Mononuclear cell (primary cell): ENCODE results near the gene HAUS7. TPM values are rescaled to one million over a fixed set of nuclear protein-coding genes. Genes with fewer than 3 reads are reported as not detected.

Experiments
- H3K27me3 ChIP-seq: 2 replicates; pipeline ENCODE4 v1.6.0; 2011; ENCODE audit warnings: low read length, control low read depth; ENCODE audit not compliant: insufficient read depth
- H3K4me1 ChIP-seq: 2 replicates; pipeline ENCODE4 v1.5.1; 2011; ENCODE audit warnings: mild to moderate bottlenecking, low read length, control low read depth; ENCODE audit not compliant: insufficient read depth
- H3K4me3 ChIP-seq: 2 replicates; pipeline ENCODE4 v1.5.1; 2011; ENCODE audit warnings: mild to moderate bottlenecking, low read length, moderate library complexity
- H3K9me3 ChIP-seq: 2 replicates; pipeline ENCODE4 v1.5.1; 2011; ENCODE audit warnings: low read depth, mild to moderate bottlenecking, control low read depth, low read length
- total RNA-seq: library from RNA; depleted of rRNA; stranded (reverse); fragments of >200 nt; gene quantifications from one replicate; pipeline ENCODE4 v1.2.3, GENCODE V29; 2012

HAUS7 gene
- total RNA-seq, 1 donor, result 11.8 TPM

DNA sequence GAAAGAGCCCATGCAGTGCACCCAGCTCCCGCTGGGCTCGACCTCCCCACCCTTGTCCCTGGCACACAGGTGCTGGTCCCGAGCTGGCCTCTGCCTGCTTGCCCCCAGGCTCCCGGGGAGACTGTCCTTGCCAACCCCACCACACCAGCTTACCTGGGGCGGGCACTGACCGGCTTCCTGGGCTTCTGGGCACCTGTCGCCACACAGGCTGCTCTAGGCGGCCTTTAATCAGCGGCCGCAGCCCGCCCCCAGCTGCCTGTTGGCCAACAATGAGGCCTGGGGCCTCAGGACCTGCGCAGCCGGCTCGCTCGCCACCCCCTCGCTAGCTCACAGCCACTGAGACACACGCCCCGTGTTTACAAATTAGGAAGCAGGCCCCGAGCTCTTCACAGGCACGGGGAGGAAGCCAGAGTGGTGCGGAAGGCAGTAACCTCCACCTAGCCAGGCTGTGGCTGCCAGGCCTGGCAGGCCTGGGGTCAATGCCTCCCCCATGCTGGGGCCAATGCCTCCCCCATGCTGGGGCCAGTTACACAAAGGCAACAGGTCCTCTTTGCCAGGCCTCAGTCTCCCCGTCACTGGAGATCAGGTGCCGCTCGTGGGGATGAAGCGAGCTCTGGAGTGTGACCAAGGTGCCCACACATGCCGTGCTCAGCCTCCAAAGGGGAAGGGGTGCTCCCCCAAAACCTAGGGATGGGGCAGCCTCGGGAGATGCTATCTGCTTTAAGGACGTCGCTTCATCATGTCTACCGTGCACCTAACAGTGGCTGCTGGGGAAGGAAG, 24.3 kb downstream of the HAUS7 start, which contains the start of gene TREX2:
Gene TREX2 (minus strand): TSS at position 201 of the 780 bp plus-strand sequence. CDS start 626 bp downstream, outside the sequence.
- Histone ChIP-seq H3K27me3 (no peaks in the 10 kb centered on the region), H3K9me3 (no peaks in the 10 kb centered on the region), H3K4me3 (no peak within 1 kb of the TSS), H3K4me1 (no peaks in the 10 kb centered on the region)

DNA sequence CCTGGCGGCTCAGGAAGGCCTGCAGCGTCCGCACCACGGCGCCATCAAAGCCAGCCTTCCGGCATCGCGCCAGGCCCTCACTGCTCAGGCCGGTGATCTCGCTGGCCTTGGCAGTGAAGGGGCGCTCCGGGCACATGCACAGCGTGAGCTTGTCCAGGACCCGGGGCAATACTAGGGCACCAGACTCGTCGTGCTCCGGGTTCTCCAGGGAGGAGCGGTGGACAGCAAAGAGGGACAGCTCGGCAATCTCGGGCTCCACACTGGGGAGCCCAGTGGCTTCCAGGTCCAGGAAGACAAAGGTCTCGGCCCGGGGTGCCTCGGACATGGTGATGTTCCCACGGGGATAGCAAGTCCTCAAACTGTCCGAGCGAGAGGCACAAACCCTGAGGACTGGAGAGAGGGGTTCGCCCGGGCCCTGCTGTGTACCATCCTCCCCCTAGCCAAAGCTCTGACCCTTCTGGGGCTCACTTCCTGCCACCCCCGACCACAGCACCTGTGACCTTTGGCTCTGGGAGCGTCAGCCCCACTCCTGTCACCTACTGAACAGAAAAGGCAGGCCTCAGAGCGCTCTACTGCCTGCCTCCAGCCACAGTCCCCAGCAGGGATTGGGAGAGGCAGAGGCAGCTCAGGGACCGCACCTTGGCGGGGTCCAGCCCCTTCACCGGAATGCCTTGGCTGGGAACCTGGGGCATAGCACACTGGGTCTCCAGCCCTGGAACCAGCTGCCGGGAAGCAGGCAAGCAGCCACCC, 25.1 kb downstream of the HAUS7 start:
- H3K27me3 ChIP-seq, result no peaks in the 10 kb centered on the region
- no peaks in the 10 kb centered on the region for H3K4me1 ChIP-seq
- H3K9me3 ChIP-seq, result no peaks in the 10 kb centered on the region
- H3K4me3 ChIP-seq, result no peak overlapping the region

DNA sequence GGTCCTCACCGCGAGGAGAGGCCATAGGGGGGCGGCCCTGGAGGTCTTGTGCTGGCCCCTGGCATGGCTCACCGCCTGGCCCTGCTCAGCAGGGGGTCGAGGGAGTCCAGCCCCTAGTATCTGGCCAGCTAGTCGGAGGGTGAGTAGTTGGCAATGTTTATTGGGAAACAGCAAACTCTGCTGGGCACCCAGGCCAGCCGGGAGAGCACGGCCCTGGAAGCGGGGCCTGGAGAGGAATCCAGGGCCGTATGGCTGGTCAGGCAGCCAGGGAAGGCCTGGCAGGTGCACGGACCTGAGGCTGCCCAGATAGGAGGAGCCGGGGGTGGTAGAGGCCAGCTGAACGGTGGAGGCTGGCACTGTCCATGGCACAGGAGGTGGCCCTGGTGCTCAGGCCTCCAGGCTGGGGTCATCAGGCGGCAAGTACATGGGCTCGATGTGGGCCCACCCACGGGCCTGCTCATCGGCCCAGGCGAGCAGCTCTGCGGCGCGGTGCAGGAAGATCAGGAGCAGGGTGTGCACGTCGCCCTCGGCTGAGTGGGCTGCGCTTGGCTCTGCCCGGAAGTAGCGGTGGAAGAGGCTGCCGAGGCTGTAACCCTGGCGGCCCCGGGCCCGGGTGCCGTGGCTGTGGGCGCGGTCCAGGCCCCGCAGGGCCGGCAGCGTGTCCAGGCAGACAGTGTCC, 25.9 kb downstream of the HAUS7 start:
- Histone ChIP-seq H3K9me3 (no peaks in the 10 kb centered on the region), H3K4me3 (no peak overlapping the region), H3K27me3 (no peaks in the 10 kb centered on the region), H3K4me1 (no peaks in the 10 kb centered on the region)

DNA sequence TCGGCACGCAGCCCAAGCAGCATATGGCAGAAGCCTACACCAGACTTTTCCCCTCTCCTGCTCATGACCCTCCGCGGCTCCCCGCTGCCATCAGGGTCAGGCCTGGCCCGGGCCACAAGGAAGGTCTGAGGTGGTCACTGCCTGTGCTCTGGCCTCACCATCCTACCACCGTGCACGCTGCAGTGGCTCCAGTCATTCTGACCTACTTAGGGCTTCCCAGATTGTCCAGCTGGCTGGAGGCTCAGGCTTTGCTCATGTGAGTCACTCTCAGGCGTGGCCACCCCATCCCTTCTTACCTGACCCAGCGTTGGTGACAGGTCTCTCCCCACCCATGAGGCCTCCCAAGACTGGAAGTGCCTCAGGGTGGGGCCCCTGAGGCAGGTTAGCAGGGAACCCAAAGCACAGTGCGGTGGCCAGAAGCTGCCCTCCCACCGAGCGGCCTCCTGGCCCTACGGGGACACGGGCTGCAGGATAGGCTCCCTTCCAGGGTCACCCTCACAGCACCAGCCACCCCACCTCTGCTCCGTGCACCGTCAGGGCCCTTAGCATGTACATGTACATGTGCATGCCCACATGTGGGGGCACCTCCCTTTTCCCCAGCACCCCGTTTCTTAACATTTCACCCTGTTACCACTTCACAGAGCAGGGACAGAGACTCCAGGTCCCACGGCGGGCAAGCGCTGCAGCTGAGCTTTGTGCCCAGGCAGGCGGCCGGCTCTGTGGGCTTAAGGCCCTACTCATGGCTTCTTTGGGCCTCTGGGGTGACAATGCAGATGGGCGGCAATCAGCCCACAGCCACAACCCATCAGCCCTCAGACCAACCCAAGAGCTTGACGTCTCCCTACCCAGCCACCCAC, 26.7 kb downstream of the HAUS7 start:
- no peaks in the 10 kb centered on the region for H3K27me3 ChIP-seq
- H3K4me3 ChIP-seq, result no peak overlapping the region
- no peaks in the 10 kb centered on the region for H3K4me1 ChIP-seq
- no peaks in the 10 kb centered on the region for H3K9me3 ChIP-seq

DNA sequence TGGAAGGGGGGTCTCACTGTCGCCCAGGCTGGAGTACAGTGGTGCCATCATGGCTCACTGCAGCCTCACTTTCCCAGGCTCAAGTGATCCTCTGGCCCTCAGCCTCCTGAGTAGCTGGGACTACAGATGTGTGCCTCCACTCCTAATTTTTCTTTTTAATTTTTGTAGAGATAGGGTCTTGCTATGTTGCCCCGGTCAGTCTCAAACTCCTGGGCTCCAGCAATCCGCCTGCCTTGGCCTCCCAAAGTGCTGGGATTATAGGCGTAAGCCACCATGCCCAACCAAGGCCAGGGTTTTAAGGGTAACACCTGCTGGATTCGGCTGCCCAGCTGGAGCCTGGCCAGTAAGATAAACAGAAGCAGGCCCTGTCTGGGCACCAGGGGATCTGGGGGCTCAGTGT, 27.9 kb downstream of the HAUS7 start:
- no peaks in the 10 kb centered on the region for H3K9me3 ChIP-seq
- no peaks in the 10 kb centered on the region for H3K27me3 ChIP-seq
- H3K4me3 ChIP-seq, result no peak overlapping the region
- H3K4me1 ChIP-seq, result no peaks in the 10 kb centered on the region

DNA sequence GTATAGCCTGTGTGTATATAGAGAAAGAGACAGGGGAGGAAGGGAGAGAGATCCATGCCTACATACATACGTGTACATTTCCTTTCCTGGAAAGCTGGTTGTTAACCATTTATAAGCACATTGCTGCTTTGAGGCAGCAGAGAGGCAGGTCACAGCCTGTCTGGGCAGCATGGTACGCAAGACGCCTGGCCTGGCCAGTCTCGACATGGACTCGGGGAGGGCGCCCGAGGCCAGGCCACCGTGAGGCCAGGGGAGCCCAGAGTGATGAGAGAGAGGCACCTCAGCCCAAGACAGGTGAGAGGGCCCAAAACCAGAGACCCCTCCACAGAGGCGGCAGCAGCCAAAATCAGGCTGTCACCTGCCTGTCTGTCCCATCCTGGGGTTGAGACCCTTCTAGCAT, 28.4 kb downstream of the HAUS7 start:
- H3K4me3 ChIP-seq, result no peak overlapping the region
- no peaks in the 10 kb centered on the region for H3K9me3 ChIP-seq
- H3K4me1 ChIP-seq, result no peaks in the 10 kb centered on the region

DNA sequence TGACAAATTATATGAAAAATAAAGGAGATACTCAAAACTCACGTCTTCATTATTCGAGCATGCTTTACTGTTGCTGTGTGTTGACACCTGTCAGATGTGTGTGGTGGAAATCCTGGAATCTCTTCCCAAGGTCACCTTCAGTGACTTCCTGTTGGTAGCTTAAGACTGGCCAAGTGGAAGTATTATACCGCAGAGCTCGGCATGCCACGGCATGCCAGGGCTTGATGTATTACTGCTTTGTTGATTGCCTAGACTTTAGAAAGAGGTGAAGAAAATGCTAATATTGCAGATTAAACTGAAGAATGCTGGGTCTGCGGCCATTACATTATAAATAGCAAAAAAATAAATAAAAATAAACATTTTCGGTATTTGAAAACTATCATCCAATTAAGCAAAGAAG, 29.1 kb downstream of the HAUS7 start:
- Histone ChIP-seq H3K9me3 (no peaks in the 10 kb centered on the region), H3K4me1 (no peaks in the 10 kb centered on the region), H3K4me3 (no peak overlapping the region), H3K27me3 (no peaks in the 10 kb centered on the region)

More for the DNA sequence above, 28.4 kb downstream of the HAUS7 start:
- H3K27me3 ChIP-seq, result no peaks in the 10 kb centered on the region

DNA sequence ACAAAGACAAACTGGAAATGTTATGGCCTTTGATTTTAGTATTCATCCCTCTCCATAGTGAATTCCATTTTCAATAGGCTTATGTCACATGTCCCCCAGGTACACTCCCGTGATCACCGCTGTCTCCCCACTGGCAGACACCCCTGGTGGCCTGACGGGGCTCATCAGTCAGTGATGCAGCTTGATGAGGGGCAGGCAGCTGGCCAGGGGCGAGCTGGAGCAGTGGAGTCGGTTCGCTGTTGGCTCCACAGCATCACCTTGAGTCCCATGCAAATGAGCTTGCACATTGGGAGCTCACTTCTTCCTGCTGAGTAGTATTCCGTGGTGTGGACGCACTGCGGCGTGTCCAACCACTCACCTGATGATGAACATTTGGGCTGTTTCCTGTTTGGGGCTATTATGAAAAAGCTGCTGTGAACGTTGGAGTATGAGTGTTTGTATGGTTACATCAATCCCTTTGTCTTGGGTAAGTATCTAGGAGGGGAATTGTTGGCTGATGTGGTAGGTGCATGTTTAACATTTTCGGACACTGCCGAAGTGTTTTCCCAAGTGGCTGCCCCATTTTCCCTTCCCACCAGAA, 29.7 kb downstream of the HAUS7 start:
- Histone ChIP-seq H3K4me3 (no peak overlapping the region), H3K9me3 (no peaks in the 10 kb centered on the region), H3K4me1 (no peaks in the 10 kb centered on the region), H3K27me3 (no peaks in the 10 kb centered on the region)

DNA sequence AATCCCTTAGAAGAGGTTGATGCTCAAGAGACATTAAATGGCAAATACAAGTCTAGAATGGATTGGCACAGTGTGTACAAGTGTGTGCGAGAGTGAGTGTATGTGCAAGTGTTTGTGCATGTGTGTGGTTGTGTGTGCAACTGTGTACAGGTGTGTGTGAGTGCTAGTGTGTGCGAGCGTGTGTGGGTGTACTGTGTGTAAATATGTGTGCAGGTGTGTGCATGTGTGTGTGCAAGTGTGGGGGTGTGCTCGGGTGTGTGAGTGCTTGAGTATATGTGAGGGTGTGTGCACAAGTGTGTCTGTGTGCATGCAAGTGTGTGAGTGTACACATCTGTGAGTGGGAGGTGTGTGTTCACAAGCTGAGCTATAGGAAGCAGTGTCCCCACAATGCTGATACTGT, 30.4 kb downstream of the HAUS7 start:
- no peaks in the 10 kb centered on the region for H3K27me3 ChIP-seq
- H3K4me3 ChIP-seq, result no peak overlapping the region
- H3K4me1 ChIP-seq, result no peaks in the 10 kb centered on the region
- H3K9me3 ChIP-seq, result no peaks in the 10 kb centered on the region

DNA sequence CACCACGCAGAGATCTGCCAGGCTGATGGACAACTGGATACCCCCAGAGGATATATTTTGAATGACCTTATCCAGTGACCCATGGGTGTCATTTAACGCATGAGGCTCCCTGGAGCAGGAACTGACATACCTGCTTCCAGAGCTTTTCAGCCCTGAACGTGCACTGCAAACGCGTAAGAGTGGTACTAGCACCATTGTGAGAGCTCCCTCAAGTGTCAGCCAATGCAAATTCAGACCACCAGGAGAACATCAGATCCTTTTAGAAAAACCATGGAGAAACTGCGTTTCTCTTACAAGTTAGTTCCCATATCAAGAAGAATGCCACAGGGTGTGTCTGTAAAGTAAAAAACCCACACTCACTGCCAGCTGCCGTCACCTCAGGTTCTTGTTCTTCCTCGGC, 31.8 kb downstream of the HAUS7 start:
- H3K9me3 ChIP-seq, result no peaks in the 10 kb centered on the region
- H3K27me3 ChIP-seq, result no peaks in the 10 kb centered on the region
- H3K4me1 ChIP-seq, result no peaks in the 10 kb centered on the region
- no peak overlapping the region for H3K4me3 ChIP-seq

DNA sequence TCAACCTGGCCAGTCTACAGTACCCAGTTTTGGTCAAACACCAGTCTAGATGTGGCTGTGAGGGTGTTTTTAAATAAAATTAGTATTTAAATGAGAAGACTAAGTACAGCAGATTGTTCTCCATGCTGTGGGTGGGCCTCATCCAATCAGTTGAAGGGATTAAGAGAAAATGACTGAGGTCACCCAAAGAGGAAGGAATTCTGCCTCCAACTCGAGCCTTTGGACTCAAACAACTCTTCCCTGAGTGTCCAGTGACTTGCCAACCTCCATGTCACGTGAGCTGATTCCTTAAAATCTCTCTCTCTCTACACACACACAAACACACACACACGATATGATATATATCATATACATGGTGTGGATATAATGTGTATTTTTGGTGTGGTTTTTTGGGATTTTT, 34.5 kb downstream of the HAUS7 start:
- Histone ChIP-seq H3K9me3 (no peaks in the 10 kb centered on the region), H3K4me3 (no peak overlapping the region), H3K4me1 (no peaks in the 10 kb centered on the region), H3K27me3 (no peaks in the 10 kb centered on the region)

DNA sequence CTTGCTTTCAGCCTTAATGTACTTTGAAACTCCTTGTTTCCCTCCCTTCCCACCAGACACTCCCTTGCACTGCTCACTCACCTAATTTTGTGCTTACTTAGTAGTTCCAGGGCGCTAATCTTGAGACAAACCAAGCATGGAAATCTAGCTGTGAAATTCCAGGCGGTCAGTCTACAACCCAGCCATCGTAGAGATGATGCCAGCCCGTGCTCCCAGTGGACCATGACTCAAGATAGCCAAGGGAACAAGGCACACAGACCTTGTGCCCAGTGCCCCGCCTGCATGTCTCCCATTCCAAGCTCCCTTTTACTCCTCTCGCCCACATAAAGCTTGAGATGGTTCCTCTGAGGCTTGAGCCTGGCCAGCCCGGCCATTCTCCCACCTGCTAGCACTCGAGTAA, 35.6 kb downstream of the HAUS7 start:
- Histone ChIP-seq H3K27me3 (no peaks in the 10 kb centered on the region), H3K4me1 (no peaks in the 10 kb centered on the region), H3K9me3 (no peaks in the 10 kb centered on the region), H3K4me3 (no peak overlapping the region)

DNA sequence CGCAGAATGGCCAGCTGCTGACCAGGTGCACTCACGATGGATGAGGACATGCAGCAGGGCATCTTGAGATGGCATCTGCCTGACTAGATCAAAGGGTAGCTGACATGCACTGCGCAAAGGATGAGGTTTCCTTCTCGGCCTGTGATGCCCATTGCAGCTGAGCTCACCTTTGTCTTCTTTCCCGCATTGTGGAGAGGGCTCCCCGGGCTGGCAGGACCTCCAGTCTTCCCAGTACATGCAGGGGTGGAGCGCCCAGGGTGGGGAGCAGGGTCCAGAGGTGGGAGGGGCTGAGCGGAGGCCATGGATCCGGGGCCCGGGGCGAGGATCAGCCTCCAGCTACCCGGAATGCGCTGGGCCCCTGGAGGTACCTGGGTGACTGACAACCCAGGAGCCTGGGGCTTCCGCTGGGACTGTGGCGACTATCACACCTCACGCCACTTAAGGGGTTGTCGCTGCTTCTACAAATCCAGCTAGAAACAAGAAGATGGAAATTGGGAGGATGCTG, 36.5 kb downstream of the HAUS7 start:
- Histone ChIP-seq H3K4me3 (no peak overlapping the region), H3K4me1 (no peaks in the 10 kb centered on the region), H3K27me3 (no peaks in the 10 kb centered on the region), H3K9me3 (no peaks in the 10 kb centered on the region)

DNA sequence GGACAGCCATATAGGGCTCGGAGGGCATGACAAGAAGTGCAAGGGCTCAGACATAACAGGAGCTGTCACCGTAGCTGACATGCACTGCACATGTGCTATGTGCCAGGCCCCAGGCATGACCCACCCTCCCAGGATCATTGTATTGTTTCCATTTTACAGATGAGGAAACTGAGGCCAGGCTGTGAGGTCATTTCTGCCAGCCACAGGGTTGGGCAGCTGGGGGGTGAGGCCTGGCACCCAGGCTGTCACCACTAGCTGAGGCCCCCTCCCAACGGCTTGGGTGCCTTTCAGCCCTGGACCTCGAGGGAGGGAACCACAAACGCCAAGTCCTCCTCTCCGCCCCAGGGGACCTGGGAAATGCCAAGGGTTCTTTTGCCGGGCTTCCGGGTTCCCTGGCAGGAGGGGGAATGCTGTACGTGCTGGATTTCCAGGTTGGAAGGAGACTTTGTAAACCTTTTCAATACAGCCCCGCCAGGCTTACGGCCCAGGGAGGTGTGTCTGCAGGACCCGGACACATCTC, 37.2 kb downstream of the HAUS7 start:
- Histone ChIP-seq H3K4me1 (no peaks in the 10 kb centered on the region), H3K27me3 (no peaks in the 10 kb centered on the region), H3K9me3 (no peaks in the 10 kb centered on the region), H3K4me3 (no peak overlapping the region)
